GM10266 (cell line): ENCODE measurements around the gene NUMBL.

Experiments
- DNase-seq: peaks from one replicate; pipeline ENCODE4 v3.0.0; 2012; ENCODE audit errors: extremely low spot score
- CTCF ChIP-seq: IDR thresholded peaks from 2 replicates; pipeline ENCODE4 v1.5.1; 2012; ENCODE audit warnings: mild to moderate bottlenecking, low read depth; ENCODE audit not compliant: control insufficient read depth, insufficient read depth; ENCODE audit errors: missing control alignments

NUMBL gene

GRCh38 chr19:40703029-40703755, 12.7 kb upstream of the NUMBL start:
- no peak for DNase-seq
- no peak for TF ChIP-seq CTCF

- TF ChIP-seq CTCF, result no peak
- DNase-seq, result no peak
Measured at GRCh38 chr19:40702337-40703012, 12.0 kb upstream of the NUMBL start.

GRCh38 chr19:40701758-40702157, 11.3 kb upstream of the NUMBL start:
- no peak for TF ChIP-seq CTCF
- no peak for DNase-seq

GRCh38 chr19:40700083-40700482, 9.6 kb upstream of the NUMBL start:
- no peak for DNase-seq
- TF ChIP-seq CTCF, result no peak

- TF ChIP-seq CTCF, result no peak
- DNase-seq, result no peak
Measured at GRCh38 chr19:40697007-40697406, 6.6 kb upstream of the NUMBL start.

GRCh38 chr19:40695881-40696280, 5.4 kb upstream of the NUMBL start:
- no peak for DNase-seq
- TF ChIP-seq CTCF, result no peak

GRCh38 chr19:40693896-40694295, 3.4 kb upstream of the NUMBL start:
- no peak for DNase-seq
- TF ChIP-seq CTCF, result no peak
